Mucosa of stomach (tissue), 1 donor: Measurements from ENCODE around the gene ARHGAP15.

ENCODE experiments used
- H3K27me3 ChIP-seq: one replicate; pipeline ENCODE4 v1.7.0; 2013; ENCODE audit warnings: mild to moderate bottlenecking, low read length; ENCODE audit not compliant: control insufficient read depth, insufficient read depth
- H3K36me3 ChIP-seq: one replicate; pipeline ENCODE4 v1.7.0; 2013; ENCODE audit warnings: low read length; ENCODE audit not compliant: control insufficient read depth, insufficient read depth
- H3K4me1 ChIP-seq: one replicate; pipeline ENCODE4 v1.7.0; 2013; ENCODE audit warnings: mild to moderate bottlenecking, low read length; ENCODE audit not compliant: control insufficient read depth, insufficient read depth
- H3K4me3 ChIP-seq: one replicate; pipeline ENCODE4 v1.7.0; 2013; ENCODE audit warnings: low read length
- H3K9ac ChIP-seq: one replicate; pipeline ENCODE4 v1.7.0; 2013; ENCODE audit warnings: mild to moderate bottlenecking, low read length, moderate library complexity
- H3K9me3 ChIP-seq: one replicate; pipeline ENCODE4 v1.7.0; 2013; ENCODE audit warnings: mild to moderate bottlenecking, low read length, moderate library complexity; ENCODE audit not compliant: control insufficient read depth
- donor health status: Pancreatic carcinoma.

Gene ARHGAP15

DNA sequence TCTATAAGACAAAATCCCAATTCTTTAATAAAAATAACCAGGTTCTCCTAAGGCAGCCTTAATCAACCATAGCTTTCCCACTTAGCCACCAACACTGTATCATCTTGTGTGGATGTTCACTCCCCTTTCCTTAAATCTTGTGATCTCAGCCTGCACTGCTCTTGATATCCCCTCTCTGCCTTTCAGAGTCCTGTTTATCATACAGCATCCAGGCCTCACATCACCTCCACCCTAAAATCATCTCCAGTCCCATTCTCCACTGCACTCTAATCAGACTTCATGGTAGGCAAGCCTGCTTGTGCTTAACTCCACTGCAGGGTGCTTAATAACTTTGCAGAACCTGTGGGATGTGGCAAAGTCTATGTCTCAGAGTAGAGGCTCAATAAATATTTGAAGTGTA, 18.8 kb downstream of the ARHGAP15 start:
- no peaks in the 10 kb centered on the region for H3K27me3 ChIP-seq
- no peaks in the 10 kb centered on the region for H3K4me1 ChIP-seq
- H3K4me3 ChIP-seq, result no peak overlapping the region
- H3K9ac ChIP-seq, result no peak overlapping the region
- no peaks in the 10 kb centered on the region for H3K36me3 ChIP-seq
- H3K9me3 ChIP-seq, result no peaks in the 10 kb centered on the region

- no peak overlapping the region for H3K9ac ChIP-seq
These were observed 19.5 kb downstream of the ARHGAP15 start for GRCh38 chr2:143148757-143149156.

GRCh38 chr2:143150287-143150686, 21.1 kb downstream of the ARHGAP15 start:
- Histone ChIP-seq H3K9ac (no peak overlapping the region), H3K36me3 (no peaks in the 10 kb centered on the region), H3K27me3 (no peaks in the 10 kb centered on the region), H3K9me3 (no peaks in the 10 kb centered on the region), H3K4me3 (no peak overlapping the region), H3K4me1 (no peaks in the 10 kb centered on the region)

More at GRCh38 chr2:143148757-143149156, 19.5 kb downstream of the ARHGAP15 start:
- Histone ChIP-seq H3K4me3 (no peak overlapping the region), H3K9me3 (no peaks in the 10 kb centered on the region), H3K4me1 (no peaks in the 10 kb centered on the region), H3K36me3 (no peaks in the 10 kb centered on the region), H3K27me3 (no peaks in the 10 kb centered on the region)

DNA sequence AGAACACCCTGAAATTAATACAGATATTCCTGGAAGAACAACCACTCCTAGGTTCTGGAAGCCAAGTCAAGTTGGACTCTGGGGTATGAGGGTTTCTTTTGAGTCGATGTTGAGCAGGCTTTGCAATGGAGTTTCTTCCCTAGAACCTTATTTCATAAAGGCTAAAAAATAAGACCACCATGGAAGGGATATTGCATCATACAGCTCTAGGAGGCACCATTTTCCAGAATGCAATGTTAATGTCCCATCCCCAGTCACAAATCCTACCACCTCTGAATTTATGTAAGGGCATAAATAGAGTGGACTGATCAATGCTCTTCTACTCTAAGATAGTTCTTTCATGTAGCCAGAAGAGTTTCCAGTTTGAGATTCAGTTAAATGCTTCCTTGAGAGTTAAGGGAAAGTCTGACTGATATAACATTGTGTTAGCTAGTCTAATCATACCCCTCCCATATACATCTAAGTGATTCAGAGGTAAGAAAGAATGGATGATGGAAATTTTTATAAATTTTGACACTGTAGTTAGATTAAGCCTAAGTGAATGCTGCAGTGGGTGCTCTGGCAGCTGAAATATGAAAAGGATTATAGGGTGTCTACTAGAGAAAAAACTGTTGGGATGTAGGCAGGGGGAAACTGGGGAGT, 22.0 kb downstream of the ARHGAP15 start:
- H3K27me3 ChIP-seq, result no peaks in the 10 kb centered on the region
- H3K4me1 ChIP-seq, result no peaks in the 10 kb centered on the region
- no peak overlapping the region for H3K4me3 ChIP-seq
- H3K9me3 ChIP-seq, result no peaks in the 10 kb centered on the region
- no peaks in the 10 kb centered on the region for H3K36me3 ChIP-seq
- no peak overlapping the region for H3K9ac ChIP-seq

GRCh38 chr2:143152219-143152618, 23.0 kb downstream of the ARHGAP15 start:
- no peaks in the 10 kb centered on the region for H3K36me3 ChIP-seq
- H3K4me1 ChIP-seq, result no peaks in the 10 kb centered on the region
- H3K9ac ChIP-seq, result no peak overlapping the region
- H3K9me3 ChIP-seq, result no peaks in the 10 kb centered on the region
- no peak overlapping the region for H3K4me3 ChIP-seq
- no peaks in the 10 kb centered on the region for H3K27me3 ChIP-seq

GRCh38 chr2:143152637-143153036, 23.4 kb downstream of the ARHGAP15 start:
- no peaks in the 10 kb centered on the region for H3K9me3 ChIP-seq
- H3K27me3 ChIP-seq, result no peaks in the 10 kb centered on the region
- no peaks in the 10 kb centered on the region for H3K36me3 ChIP-seq
- no peak overlapping the region for H3K9ac ChIP-seq
- no peaks in the 10 kb centered on the region for H3K4me1 ChIP-seq
- no peak overlapping the region for H3K4me3 ChIP-seq

DNA sequence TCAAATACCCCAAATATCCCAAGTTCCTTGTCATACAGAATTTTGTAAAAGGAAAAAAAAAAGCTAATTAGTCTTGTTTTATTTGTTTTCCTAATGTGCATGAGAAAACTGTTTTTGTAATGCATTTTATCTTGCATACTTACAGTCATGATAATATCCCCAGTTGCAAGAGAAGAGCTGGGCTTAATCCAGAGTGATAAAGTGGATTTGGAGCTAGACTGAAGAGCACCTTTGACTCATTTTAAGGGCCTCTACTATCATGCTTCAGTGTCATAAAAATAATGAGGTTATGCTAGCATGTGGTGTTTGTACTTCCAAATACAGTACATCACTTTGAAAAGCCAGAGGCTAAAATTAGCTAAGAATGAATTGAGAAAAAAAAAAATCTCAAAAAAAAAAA, 26.4 kb downstream of the ARHGAP15 start:
- H3K36me3 ChIP-seq, result no peaks in the 10 kb centered on the region
- no peak overlapping the region for H3K4me3 ChIP-seq
- no peak overlapping the region for H3K9ac ChIP-seq
- no peaks in the 10 kb centered on the region for H3K9me3 ChIP-seq
- H3K4me1 ChIP-seq, result no peaks in the 10 kb centered on the region
- no peaks in the 10 kb centered on the region for H3K27me3 ChIP-seq

GRCh38 chr2:143157001-143157400, 27.8 kb downstream of the ARHGAP15 start:
- Histone ChIP-seq H3K9me3 (no peaks in the 10 kb centered on the region), H3K4me1 (no peaks in the 10 kb centered on the region), H3K36me3 (no peaks in the 10 kb centered on the region), H3K9ac (no peak overlapping the region), H3K4me3 (no peak overlapping the region), H3K27me3 (no peaks in the 10 kb centered on the region)

GRCh38 chr2:143157418-143157817, 28.2 kb downstream of the ARHGAP15 start:
- Histone ChIP-seq H3K27me3 (no peaks in the 10 kb centered on the region), H3K9me3 (no peaks in the 10 kb centered on the region), H3K36me3 (no peaks in the 10 kb centered on the region), H3K4me3 (no peak overlapping the region), H3K4me1 (no peaks in the 10 kb centered on the region), H3K9ac (no peak overlapping the region)

DNA sequence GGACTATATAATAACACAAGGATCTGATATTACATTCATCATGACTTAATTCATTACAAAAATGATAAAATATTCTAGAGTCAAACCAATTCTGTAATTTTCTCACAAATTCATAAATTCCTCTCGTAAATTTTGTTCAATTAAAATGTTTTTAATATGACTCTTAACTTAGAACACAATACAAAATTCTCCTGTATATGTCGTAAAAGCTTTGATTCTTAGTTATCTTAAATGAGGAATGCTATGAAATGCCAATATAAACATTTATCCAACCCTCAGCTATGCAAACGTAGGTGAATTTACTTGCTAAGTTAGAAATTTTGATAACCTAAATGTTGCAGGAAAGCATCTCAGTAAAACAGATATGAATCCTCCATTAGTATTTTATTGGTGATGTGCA, 28.9 kb downstream of the ARHGAP15 start:
- Histone ChIP-seq H3K9me3 (no peaks in the 10 kb centered on the region), H3K36me3 (no peaks in the 10 kb centered on the region), H3K4me3 (no peak overlapping the region), H3K27me3 (no peaks in the 10 kb centered on the region), H3K4me1 (no peaks in the 10 kb centered on the region), H3K9ac (no peak overlapping the region)

- Histone ChIP-seq H3K9ac (no peak overlapping the region), H3K36me3 (no peaks in the 10 kb centered on the region), H3K4me3 (no peak overlapping the region), H3K4me1 (no peaks in the 10 kb centered on the region), H3K9me3 (no peaks in the 10 kb centered on the region), H3K27me3 (no peaks in the 10 kb centered on the region)
These were observed 29.6 kb downstream of the ARHGAP15 start for GRCh38 chr2:143158551-143159485.

DNA sequence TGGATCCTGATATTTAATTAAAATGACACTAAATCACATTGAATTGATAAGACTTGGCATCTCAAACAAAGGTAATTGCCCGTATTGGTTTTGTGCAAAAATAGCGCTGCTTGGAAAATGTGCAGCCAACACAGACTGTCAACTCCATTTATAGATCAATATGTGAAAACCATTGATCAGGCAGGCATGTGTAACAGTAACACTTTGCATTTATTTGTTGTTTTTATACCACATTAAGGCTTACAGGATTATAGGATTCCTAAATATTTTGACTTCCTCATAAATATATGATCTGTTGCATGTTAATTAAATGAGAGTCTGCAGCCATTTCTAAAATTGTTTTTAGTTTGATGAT, 30.2 kb downstream of the ARHGAP15 start:
- Histone ChIP-seq H3K9me3 (no peaks in the 10 kb centered on the region), H3K4me3 (no peak overlapping the region), H3K4me1 (no peaks in the 10 kb centered on the region)

More for the DNA sequence above, 30.2 kb downstream of the ARHGAP15 start:
- H3K27me3 ChIP-seq, result no peaks in the 10 kb centered on the region
- no peaks in the 10 kb centered on the region for H3K36me3 ChIP-seq
- no peak overlapping the region for H3K9ac ChIP-seq
